ENCODE measurements around the gene DUS3L.

The DUS3L gene, protein sequence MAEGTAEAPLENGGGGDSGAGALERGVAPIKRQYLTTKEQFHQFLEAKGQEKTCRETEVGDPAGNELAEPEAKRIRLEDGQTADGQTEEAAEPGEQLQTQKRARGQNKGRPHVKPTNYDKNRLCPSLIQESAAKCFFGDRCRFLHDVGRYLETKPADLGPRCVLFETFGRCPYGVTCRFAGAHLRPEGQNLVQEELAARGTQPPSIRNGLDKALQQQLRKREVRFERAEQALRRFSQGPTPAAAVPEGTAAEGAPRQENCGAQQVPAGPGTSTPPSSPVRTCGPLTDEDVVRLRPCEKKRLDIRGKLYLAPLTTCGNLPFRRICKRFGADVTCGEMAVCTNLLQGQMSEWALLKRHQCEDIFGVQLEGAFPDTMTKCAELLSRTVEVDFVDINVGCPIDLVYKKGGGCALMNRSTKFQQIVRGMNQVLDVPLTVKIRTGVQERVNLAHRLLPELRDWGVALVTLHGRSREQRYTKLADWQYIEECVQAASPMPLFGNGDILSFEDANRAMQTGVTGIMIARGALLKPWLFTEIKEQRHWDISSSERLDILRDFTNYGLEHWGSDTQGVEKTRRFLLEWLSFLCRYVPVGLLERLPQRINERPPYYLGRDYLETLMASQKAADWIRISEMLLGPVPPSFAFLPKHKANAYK

GRCh38 chr19:5790559-5791520, at the start of gene DUS3L:
Gene DUS3L, minus strand, starts transcription at chr19:5791163. Its CDS starts 22 bp downstream, at chr19:5791141.
- DNase-seq (ENCODE audit: low read depth in 4 of 4, low spot score in 1 of 4) = peak; percentile 85 to 95 (median 90)

- no peak for DNase-seq (ENCODE audit: low read depth in 4 of 4, low spot score in 1 of 4)
These were observed 48.4 kb upstream of the DUS3L start, which contains the start of gene FUT6 for GRCh38 chr19:5839065-5840017. Gene FUT6, minus strand, starts transcription at chr19:5839702. Its CDS starts 7,135 bp downstream, at chr19:5832567.

- DNase-seq (ENCODE audit: low read depth in 4 of 4, low spot score in 1 of 4) = no peak
These were observed 47.5 kb upstream of the DUS3L start for GRCh38 chr19:5838353-5839064.

DNA sequence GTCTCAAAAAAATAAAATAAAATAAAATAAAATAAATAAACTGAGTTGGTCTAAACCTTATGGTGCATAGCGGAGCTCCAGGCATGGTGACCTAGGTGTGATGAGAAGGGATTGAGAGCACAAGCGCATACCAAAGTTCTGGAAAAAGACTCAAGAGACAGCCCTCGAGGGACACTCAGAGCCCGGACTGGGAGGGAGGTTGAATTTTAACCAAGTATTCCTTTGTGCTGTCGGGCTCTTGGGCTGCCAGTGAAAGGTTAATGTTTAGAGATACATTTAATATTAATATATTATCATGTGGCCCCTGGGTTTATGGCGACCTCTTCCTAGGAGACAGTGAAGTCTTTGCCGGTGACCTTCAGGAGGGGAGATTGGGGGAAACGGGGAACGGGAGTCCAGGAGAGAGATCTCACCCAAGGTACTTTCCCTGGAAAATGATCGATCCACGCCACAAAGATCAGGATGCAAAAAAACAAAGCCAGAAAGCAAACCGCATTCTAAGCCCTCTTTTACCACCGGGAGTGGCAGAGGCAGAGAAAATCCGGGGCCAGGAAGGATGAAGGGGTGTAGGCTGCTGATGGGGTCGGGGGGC, 46.9 kb upstream of the DUS3L start:
- DNase-seq (ENCODE audit: low read depth in 4 of 4, low spot score in 1 of 4) = no peak

DNA sequence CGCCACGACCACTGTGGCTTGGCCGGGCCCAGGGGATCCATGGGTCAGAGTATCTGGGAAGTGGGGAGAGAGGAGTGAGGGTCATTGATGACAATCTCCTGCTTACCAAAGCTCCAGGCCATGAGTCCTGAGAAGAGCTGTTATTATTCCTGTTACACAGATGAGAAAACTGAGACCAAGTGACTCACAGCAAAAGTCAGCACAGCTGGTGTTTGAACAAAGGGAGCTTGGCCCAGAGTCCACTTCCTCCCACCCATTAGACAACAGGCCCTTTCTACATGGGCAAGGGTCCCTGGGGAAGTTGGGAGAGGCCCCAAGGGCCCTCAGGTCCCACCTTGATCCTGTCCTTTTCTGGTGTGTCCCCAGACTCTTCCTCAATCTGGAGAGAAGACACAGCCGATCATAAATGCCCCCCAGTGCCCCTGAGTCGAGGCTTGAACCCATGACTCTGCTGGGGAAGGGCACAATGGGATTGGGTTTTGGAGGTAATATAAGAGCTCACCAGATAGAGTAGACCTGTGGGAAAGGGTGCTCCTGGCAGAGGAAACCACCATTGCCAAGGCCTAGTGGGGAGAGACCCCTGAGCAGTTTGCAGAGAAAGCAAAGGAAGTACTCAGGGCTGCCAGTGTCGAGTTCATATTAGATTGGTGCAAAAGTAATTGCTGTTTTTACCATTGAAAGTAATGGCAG, 41.7 kb upstream of the DUS3L start:
- DNase-seq (ENCODE audit: low read depth in 4 of 4, low spot score in 1 of 4) = no peak

- no peak for DNase-seq (ENCODE audit: low read depth in 4 of 4, low spot score in 1 of 4)
These were observed 41.1 kb upstream of the DUS3L start for GRCh38 chr19:5832061-5832460.

- no peak for DNase-seq (ENCODE audit: low read depth in 4 of 4, low spot score in 1 of 4)
These were observed 40.2 kb upstream of the DUS3L start for GRCh38 chr19:5831159-5831558.

DNA sequence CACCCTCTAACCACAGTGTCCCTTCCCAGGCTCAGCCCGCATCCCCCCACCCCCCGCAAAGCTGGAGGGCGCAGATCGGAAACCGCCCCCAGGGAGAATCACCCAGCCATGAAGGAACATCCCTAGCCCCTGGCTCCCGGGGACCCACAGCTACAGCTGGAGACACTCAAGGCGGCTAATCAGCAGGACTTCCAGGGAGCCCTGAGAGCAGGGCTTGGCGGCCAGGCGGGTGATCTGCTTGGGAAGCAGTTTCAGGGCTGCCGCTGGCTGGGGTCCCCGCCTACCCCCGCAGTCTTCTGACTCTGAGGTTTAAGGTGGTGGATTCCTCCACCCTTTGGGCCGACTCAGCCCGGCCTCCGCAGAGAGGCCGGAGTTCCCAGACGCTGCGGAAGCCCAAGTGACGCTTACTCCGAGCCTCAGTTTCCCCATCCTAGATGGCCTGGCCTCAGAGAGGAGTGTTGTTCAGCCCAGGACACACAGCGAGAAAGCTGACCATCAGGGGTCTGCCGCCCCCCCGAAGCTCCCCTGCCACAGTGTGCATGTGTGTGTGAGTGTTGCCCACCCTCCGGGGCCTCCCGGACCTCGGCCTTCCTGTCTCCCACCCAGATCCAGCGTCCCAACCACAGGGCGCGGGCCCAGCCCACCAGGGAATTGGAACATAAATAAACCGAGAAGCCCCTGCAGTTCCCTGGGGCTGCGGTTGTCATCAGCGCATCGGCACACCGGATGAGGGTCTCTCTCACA, 38.8 kb upstream of the DUS3L start:
- no peak for DNase-seq (ENCODE audit: low read depth in 4 of 4, low spot score in 1 of 4)

- peak in 1 of 4 experiments; percentile 39 for DNase-seq (ENCODE audit: low read depth in 4 of 4, low spot score in 1 of 4)
These were observed 38.0 kb upstream of the DUS3L start for GRCh38 chr19:5828661-5829566.

- DNase-seq (ENCODE audit: low read depth in 4 of 4, low spot score in 1 of 4) = peak; percentile 88 to 97 (median 92)
These were observed 37.1 kb upstream of the DUS3L start for GRCh38 chr19:5827891-5828660.

DNA sequence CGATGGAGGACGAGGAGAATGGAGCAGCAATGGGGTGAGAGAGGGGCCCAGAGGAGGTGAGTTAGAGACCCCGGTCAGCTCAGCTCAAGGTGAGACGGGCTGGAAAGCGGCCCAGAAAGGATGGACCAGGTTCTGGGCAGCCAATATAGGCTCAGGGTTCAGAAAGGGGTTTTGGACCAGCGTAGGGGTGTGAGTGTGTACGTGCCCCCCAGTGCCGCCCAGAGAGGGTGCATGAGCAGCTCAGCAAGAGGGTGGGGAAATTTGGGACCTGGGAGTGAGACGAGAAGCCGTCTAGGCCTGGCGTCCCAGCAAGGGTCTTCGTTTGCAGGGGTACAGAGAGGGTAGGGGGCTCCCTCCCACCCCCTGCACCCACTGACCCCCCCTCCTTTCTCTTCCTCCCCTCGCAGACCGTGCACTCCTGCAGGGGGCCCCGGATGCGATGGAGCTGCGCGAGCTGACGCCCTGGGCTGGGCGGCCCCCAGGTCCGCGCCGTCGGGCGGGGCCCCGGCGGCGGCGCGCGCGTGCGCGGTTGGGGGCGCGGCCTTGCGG, 36.5 kb upstream of the DUS3L start:
- no peak for DNase-seq (ENCODE audit: low read depth in 4 of 4, low spot score in 1 of 4)

DNA sequence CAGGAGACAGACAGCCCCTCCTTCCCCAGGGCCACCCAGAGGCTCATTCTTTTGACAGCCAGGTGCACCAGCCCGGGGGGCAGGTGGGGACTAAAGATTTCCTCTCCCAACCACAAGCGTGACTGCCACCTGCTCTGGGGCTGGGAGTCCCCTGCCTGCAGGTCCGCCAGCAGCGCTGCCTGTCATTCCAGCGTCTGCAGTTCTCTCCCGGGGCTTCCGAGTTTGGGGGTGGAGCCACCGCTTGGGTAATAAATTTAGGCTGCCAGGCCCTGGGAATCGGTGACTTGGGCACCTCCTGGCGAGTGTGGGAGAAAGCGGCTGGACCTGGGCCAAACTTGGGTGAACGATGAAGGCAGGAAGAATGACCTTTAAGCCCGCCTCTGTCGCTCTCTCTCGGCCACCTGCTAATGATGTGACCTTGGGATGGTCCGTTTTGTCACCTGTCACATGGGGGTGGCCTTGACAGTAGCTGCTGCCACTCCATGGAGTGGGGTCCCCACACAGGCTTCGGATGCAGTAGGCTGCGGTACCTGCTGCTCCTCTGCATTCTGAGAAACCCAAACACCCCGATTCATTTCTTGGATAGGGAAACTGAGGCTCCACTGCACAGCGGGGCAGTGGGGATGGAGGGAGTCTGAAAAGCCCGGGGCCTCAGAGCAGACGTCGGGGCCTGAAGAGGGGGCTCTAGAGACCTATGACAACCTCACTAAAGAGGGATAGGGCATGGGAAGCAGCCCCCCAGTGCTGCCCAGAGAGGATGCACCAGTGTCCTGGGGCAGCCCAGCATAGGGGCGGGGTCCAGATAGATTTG, 35.8 kb upstream of the DUS3L start:
- DNase-seq (ENCODE audit: low read depth in 4 of 4, low spot score in 1 of 4) = no peak

DNA sequence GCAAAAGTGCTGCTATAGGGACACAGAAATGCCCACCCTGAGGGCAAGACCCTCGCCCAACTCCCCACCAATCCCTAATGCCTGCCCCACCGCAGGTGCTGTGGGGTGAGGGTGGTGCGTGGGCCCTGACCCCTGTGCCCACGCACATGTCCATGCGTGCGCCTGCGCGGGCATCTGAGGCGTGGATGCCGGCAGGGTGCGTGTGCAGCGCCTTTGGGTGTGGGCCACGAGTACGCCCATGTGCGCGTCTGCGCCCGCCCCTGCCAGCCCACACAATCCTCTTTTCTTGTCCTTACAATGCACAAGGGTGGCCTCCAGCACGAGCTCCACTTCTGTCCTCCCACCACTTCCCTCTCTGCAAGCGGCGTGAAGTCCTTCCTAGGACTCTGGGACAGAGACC, 34.2 kb upstream of the DUS3L start:
- no peak for DNase-seq (ENCODE audit: low read depth in 4 of 4, low spot score in 1 of 4)

DNA sequence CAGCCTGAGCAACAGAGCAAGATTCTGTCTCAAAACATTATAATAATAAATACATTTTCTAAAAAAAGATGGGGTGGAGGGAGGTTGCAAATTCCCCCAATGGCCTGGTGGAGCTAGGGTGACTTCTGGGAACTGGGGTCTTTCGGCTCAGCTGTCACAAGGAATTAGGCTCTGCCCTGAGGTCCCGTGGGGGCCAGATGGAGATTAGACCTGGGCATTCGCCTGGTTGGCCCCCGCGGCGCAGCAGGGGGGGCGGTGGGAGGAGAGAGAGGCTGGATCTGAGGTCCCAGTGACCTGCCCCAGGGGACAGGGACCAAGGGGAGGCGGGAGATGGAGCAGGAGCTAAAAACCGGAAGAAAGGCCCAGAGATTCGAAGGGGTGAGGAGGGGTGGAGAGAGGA, 33.8 kb upstream of the DUS3L start:
- no peak for DNase-seq (ENCODE audit: low read depth in 4 of 4, low spot score in 1 of 4)
